CD4-positive, alpha-beta T cell treated with Interferon gamma for 1 hour (primary cell): ENCODE data around the gene NPTX1.

Experiments used
- DNase-seq: peaks from one replicate; pipeline ENCODE4 v3.0.0-alpha.2; 2020

NPTX1 gene

DNA sequence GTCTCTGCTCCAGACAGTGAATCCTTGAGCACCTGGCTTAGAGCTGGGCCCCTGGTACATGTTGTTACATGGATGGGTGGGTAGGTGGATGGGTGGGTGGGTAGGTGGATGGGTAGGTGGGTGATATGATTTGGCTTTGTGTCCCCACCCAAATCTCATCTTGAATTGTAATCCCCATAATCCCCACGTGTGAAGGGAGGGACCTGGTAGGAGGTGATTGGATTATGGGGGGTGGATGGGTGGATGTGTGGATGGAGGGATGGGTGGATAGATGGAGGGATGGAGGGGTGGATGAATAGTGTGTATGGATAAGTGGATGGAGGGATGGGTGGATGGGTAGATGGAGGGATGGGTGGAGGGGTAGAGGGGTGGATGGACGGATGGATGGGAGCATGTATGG lies 26.6 kb upstream of the NPTX1 start:
- DNase-seq: no peak

DNA sequence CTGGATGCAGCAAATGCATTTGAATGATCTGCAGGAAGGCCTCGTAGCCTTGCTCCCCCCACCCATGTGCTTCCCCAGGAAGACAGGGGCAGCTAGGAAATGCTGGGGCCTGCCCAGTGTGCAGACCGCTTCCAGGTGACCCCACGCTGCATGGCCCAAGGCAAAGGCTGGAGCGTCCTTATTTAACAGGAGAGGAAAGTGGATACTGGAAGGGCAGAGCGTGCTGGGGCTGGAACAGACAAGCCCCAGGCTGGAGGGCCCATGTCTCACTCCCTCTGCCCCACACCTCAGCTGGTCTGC lies 26.1 kb upstream of the NPTX1 start:
- DNase-seq: no peak

DNA sequence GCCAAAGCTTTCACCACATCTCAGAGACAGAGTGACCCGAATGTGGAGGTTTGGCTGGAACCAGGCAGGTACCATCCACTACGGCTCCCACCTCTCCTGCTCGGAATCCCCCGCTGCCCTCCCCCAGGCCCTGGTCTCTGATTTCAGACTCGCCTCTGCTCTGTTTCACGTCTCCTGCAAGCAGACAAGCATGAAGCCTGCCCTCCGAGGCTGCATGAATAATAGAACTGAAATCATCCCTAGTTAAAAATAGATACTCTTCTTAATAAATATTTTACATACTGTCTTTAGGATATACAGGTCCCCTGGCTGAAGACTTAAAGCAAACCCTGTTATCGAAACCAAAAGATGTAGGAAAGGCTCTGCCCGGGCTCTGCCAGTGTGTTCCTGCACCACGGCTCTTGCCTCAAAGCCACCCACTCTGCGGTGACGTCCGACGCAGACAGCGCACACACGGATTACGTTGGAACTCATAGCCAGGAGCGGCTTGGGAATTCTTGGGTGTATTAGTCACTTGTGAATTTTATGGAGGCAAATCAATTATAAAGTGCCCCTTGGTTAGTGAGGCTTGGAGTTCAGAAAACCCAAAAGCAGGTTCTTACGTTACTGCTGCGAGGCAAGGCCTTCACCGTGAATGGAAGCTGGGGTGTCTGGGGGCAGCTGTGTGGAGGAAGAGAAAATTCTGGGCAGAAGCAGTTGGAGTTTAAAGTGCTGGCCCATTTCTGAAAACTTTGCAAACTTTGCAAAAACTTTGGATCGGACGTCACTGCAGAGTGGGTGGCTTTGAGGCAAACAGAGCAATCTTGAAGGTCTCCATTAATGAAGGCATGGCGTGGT lies 25.6 kb upstream of the NPTX1 start:
- no peak for DNase-seq

DNA sequence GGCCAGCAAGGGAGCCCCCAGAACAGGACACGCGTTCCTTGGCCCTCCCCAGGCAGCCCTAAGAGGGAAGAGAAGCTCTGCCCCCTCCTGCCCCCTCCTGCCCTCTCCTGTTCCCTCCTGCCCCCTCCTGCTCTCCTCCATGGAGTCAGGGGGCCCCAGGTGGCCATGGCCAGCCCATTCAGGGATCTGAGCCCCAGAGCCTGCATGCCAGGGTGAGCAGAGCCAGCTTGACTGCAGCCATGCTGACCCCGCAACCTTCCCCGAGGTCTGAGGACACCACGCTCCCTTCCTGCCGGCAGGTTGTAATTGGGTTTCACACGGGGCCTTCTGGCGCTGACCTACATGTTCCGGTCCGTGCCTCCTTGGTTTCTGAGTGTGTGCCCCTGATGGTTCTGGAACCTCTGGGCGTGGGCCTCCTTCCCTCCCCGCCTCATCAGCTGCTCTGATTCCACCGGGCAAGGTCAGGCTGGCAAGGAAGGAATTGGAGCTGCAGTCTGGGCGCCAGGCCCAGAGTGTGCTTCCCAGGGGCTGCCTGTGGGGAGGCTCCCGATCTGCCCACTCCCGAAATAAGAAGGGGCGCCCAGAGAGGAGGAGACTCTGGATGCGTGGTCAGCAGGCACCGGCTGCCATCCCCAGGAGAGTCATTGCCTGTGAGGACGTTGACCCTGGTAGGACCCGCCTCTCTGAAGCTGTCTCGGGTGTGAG lies 23.7 kb upstream of the NPTX1 start:
- no peak for DNase-seq

DNA sequence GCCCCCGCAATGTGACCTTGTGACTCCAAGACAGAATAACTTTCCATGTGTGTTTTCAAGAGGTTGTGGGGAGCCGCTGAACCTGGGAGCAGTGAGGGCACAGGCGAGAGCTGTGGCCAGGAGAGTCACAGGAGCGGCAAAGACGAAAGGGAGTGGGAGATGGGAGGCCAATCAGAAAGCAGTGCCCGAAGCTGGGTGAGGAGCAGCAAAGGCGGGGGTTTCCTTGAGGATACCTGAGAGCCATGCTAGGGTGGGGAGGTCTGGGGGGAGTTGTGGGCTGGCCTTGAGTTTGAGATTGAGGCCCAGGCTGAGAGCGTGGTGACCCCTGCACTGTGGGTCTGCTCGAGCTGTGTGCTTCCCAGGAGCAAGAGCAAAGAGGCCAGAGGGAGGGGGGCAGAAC lies 23.2 kb upstream of the NPTX1 start:
- no peak for DNase-seq

DNA sequence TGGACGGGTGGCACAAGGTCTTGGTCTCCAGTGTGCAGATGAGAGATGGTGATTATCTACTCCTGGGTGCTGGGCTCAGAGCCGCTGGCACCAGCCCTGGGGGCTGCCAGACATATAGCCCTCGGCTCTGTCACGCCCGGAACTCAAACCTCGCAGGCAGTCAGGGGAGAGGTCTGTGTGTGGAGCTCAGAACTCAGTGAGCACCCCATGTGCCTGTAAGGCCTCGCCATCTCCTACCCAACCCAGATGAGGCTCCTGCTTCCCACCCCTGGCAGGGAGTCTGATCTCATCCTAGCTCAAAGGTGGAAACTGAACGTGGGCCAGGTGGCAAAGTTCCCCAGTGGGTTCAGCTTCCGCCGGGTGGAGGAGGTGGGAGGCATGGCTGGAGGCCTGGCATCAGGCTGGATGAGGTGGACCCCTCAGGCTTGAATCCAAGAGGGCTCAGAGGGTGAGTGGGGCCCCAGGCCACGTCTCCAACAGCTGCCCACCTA lies 22.6 kb upstream of the NPTX1 start:
- DNase-seq: no peak

DNA sequence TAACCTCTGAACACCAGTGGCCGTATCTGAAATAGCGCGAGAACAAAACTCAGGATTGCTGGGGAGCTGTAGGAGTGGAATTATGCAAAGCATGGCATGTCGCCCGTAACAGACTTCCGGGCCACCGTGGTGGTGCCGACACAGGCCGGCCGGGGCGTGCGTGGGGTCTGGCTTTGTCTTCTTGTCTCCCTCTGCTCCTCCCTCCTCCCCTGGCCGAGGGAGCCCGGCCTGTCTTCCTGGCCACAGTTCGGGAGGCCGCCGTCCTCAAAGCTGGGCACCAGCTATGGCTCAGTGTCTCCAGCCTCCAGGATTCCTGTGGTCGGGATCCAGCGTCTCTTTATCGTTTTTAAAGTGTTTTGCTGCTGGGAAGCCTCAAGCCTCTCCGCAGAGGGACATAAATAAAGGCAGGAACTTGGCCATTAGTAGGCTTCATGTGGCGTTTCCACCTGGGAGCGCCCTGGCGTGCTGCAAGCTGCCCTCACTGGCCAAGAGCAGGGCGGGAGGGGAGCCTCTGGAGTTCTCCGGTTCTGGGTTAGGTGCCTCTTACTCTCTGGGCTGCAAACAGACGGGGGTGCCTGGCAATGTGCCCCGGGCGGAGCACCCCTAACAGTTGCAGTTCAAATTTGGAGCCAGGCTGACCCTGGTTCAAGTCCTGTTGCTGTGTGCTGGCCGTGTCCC lies 22.0 kb upstream of the NPTX1 start:
- DNase-seq: no peak

DNA sequence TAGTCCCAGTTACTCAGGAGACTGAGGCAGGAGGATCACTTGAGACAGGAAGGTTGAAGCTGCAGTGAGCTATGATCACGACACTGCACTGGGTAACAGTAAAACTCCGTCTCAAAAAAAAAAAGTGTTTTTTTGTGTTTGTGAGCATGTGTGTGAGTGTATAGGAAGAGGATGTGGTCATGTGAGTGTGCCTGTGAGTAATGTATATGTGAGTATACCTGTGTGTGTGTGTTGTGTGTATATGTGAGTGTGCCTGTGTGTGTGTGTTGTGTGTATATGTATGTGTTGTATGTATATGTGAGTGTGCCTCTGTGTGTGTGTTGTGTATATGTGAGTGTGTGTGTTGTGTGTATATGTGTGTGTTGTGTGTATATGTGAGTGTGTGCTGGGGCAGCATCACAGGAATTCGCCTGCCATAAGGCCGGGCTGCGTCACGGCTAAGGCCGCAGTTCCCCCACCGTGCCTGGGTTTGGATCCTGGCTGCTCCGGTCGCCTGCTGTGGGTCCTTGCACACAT lies 21.4 kb upstream of the NPTX1 start:
- DNase-seq: no peak

DNA sequence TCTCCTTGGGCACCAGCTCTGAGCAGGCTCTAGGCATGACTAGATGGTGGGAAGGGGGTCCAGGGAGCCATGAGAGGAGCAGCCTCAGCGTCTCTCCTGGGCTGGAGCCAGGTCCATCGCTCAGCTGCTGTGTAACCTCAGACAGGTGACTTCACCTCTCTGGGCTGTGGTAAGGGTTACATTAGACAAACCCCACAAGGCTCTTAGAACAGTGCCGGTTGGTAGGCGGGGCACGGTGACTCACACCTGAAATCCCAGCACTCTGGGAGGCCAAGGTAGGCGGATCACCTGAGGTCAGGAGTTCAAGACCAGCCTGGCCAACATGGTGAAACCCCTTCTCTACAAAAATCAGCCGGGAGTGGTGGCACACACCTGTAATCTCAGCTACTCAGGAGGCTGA lies 18.1 kb upstream of the NPTX1 start:
- DNase-seq: no peak

DNA sequence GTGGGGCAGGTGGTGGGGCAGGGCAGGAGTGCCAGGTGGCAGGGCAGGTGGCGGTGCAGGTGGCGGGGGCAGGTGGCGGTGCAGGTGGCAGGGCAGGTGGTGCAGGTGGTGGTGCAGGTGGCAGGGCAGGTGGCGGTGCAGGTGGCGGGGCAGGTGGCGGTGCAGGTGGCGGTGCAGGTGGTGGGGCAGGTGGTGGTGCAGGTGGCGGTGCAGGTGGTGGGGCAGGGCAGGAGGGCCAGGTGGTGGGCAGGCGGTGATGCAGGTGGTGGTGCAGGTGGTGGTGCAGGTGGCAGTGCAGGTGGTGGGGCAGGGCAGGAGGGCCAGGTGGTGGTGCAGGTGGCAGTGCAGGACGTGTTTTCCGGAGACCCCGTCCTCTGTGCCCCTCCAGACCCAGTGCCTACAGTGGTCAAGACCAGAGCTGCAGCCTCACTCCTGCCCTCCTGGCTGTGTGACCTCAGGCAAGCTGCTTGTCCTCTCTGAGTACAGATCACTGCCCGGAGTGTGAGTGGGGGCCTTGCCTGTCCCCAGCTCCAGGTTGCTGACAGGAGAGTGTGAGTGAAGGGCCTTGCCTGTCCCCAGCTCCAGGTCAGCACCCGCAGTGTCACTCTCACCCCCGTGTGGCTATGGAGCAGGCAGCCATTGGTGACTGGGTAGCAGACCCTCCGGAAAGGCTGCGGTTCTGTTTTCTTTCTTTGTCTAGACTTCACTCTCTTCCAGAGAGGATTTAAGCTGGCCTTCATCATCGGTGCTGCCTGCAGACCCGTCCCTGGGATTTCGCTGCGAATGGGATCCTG lies 16.1 kb upstream of the NPTX1 start:
- DNase-seq: no peak

DNA sequence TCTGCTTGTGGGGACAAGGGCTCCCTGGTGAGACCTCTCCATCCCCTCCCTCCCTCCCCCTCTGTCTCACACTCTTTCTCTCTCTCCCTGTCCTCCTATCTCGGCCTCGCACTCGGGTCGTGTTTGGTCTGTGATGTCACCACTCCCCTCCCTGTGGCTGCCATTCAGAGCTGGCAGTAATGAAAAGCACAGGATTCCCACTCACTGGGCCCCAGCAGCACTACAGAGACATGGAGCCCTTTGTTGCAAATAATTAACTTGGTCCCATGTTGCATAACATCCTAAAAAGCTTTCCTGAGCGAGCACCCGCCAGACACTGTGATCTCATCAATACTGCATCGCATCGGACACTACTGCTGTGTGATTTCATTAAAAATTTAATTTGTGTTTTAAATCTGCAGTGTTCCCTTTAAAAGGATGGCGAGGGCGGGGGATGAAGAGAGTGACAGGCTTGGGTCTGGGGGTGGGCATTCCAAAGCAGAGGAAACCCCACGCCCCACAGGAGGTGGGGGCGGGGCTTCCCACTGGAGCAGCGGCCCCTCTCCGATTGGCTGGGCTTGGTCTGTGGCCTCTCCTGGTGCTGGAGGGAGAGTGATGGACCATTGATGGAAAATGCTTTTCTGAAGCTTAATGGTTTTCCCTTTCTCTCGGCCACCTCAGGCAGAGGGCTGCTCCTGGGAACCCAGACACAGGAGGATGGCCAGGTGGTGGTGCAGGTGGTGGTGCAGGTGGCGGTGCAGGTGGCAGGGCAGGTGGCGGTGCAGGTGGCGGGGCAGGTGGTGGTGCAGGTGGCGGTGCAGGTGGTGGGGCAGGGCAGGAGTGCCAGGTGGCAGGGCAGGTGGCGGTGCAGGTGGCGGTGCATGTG lies 15.3 kb upstream of the NPTX1 start:
- DNase-seq: no peak

DNA sequence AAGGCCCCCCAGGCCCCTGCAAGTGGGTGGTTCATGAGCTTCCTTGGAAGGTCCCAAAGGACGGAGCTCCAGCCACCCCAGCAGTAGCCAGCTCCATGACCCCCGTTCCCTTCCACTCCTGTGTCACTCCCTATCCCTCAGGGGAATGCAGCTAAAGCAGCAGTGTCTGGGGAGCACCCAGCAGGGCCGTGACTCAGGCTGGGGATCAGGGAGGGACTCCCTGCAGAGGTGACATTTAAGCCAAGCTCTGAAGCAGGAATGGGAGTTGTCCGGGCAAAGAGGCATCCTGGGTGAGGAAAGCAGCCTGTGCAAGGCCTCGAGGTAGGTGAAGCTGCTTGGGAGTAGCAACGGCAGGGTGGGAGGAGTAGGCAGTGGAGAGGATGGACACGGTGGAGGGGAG lies 11.1 kb upstream of the NPTX1 start:
- no peak for DNase-seq

DNA sequence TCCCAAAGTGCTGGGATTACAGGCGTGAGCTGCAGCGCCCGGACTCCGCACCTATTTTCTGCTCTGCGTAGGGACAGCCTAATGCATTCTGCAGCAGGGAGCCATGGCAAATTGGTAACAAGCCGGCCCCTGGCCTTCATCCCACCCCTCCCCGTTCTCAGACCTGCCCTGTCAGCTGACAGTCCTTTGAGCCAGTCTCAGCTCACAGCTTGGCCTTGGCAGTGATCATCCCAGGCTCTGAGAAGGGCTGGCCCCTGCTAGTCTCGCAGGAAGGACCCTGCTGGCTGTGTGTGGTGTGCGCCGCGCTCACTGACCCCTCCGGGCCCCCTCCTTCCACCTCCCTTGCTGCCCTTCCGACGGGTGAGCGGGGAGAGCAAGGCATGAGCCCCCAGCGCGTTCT lies 10.3 kb upstream of the NPTX1 start:
- DNase-seq: no peak

DNA sequence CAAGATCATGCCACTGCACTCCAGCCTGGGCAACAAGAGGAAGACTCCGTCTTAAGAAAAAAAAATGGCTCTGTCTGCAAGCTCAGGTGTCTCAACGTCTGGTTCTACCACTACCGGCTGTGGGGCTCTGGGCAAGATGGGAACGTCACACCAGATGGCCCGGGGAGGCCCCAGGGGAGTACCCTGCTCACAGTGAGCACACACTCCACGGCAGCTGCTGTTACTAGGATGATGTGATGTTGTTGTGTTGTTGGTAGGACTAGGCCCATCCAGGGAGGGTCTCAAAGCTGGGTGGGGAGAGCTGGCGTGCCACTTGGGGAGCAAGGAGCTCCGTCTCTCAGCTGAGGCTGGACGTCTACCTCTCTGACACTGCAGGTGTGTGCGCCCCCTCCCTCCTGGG lies 9.4 kb upstream of the NPTX1 start:
- peak; percentile 45 for DNase-seq

DNA sequence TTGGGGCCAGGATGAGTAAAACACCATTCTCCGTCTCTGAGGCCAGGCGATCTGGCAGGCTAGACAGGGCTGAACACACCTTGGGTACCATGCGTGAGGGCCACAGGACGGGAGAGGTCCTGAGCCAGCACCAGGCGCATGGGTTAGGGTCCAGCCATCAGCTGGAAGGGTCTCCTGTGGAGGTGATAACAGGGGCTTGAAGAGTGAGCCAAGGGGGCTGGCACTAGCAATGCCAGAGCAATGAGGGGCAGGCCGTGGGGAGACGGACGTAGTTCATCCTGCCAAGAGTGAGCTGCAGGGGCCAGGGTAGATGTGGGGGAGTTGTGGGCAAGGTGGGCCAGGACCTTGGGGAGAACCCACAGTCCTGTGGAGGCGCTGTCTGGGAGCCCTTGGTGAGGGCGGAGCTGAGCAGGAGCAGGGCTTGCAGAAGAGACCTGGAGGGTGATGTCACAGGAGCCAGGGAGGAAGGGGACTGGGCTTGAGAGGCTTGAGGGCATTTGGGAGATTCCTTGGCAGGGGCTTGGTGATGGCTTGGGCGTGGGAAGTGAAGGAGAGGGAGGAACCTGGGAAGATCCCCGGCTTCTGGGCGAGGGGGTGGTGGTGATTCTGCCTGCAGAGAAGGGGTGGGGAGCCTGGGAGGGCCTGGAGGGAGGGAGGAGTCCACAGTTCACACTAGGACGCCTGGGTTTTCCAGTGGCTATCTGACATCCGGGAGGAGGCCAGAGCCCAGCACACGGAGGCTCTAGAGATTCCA lies 6.3 kb upstream of the NPTX1 start:
- no peak for DNase-seq

DNA sequence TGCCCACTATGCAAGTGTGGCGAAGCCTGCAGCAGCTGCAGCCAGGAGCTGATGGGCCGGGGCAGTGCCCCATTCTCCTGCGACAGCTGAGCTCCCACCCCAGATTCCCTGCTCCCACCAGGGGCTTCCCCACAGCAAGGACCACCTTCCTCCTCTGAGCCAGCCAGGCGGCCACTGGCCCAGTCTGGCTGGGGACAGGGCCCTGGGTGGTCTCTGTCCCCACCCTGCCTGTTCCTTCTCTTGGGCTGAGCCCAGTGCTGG lies 5.6 kb upstream of the NPTX1 start:
- no peak for DNase-seq

DNA sequence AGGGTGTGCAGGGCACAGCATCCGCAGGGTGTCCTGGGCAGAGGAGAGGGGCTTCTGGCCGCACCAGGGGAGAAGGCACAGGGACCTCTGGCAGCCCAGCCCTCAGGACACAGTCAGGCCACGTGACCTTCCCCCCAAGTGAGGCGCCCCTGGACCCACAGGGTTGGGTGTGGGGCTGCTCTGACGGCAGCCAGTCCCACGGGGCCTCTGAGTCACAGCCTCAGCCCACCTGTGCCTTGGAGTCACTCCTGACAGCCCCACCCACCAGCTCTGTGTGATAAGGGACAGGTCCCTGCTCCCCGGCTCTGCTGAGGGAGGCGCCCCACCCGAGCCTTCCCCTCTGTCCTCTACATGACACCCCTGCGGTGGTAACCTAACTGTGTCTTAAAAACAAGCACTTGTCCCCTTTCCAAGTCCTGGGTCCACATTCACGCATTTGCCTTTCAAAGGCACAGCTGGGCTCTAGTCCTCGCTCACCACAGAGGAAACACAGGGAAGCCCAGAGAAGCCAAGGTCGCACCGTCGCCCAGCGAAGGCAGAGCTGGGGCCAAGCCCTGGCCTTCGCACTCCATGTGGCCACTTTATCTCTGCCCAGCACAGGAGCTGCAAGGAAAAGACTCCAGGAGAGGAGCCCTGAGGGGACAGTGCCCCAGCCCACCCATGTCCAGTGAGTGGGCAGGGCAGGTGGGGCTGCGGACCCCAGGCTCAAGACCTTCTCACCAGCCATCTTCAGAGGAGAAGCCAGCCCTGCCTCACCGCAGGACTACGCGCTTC lies 5.1 kb upstream of the NPTX1 start:
- DNase-seq: no peak

DNA sequence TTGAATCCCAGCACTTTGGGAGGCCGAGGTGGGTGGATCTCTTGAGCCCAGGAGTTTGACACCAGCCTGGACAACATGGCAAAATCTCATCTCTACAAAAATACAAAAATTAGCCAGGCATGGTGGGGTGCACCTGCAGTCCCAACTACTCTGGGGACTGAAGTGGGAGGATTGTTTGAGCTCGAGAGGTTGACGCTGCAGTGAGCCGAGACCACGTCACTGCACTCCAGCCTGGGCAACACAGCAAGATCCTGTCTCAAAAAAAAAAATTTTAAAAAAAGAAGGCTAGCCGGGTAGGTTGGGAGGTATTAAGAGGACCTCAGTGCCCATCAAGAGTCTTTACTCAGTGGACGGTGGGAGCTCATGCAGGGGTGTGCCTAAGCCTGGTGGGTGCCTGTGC lies 3.8 kb upstream of the NPTX1 start:
- DNase-seq: no peak

DNA sequence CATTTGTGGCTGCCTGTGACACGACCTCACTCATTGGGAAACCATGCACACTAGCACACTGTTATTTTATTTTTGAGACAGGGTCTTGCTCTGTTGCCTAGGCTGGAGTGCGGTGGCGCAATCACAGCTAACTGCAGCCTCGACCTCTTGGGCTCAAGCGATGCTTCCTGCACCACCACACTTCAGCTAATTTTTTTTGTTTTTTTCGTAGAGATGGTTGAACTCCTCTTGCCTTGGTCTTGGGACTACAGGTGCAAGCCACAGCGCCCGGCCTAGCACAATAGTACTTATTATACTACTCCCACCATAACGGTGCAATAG lies 2.8 kb upstream of the NPTX1 start:
- DNase-seq: no peak

DNA sequence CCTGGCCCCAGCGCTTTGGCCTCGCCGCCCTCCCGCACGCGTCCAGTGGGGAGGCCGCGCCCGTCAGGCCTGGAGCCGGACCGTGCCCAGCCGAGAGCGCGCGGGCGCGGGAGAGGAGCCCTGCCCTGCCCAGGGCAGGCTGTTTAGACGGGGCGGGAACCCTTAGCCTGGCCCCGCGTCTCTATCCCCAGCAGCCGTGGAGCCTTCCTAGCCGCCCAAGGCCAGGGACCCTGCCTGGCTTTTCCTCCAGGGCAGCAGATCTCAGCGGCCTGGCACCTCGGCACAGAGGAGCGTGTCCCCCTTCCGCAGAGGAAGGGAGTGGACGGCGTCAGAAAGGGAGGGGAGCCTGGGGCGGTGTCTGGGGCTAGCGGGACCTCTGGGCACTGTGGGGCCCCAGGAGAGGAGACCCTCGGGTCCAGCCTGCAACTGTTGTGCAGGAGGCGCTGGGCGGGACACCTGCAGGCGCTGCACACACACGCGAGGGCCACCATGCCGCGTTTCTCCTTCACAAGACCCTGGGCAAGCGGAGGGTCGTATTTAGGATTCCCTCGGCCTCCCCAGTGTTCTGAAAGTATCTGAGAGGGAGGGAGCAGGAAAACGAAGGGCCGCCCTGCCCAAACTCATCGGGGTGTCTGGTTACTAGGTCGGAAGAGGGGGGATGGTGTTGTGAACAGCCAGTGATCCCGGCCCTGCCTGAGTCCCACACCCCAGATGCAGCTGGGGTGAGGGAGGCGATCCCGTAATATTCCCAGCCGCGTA lies 2.3 kb upstream of the NPTX1 start:
- no peak for DNase-seq
